ENCODE results near the gene DMD. TPM values are rescaled to one million over a fixed set of nuclear protein-coding genes. Genes with fewer than 3 reads are reported as not detected.

Gene DMD
- total RNA-seq, 1 experiment from 2014 or later = 2.2 TPM

DNA sequence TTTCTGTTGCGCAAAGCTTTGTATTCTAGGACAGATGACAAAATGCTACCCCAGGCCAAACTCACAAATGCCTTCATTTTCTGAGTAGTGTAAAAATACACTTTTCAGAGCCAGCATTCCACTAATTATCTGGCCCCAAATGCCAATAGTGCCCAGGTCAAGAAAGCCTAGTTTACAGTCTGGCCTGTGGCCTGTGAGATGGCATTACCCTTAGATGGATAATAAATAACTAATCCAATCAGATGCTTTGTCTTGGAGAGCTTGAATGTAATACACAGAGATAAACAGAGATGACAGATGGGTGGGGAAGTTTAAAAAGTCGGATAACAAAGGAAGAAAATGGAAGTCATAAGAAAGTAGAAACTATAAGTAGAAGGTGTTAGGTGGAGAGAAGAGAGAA is 1874.9 kb downstream of the DMD start:
- DNase-seq (ENCODE audit: low read depth, low spot score) (no peak), ATAC-seq (no peak)
- Histone ChIP-seq H3K4me3 (ENCODE audit: low read depth in 2 of 2, low read length in 2 of 2) (no peak overlapping the region), H3K27ac (ENCODE audit: low read length) (no peak overlapping the region), H3K27me3 (ENCODE audit: control insufficient read depth, insufficient read depth, low read length) (no peaks in the 10 kb centered on the region), H3K4me1 (ENCODE audit: control insufficient read depth, insufficient read depth, low read length) (no peaks in the 10 kb centered on the region), H3K36me3 (ENCODE audit: control insufficient read depth, insufficient read depth, low read length) (no peaks in the 10 kb centered on the region), H3K9me3 (ENCODE audit: control insufficient read depth, insufficient read depth, low read depth, low read length) (no peaks in the 10 kb centered on the region)
- ChIA-PET CTCF (no interaction called here), POLR2A (no interaction called here)
- TF ChIP-seq TCF7L2 (IDR thresholded peaks at IDR 0.05; ENCODE audit: low read depth, low read length) (no peak), SIN3A (IDR thresholded peaks at IDR 0.05; ENCODE audit: borderline replicate concordance, insufficient read depth, low read depth, low read length) (no peak)
- in situ Hi-C loops (cut with HindIII; ENCODE audit: low pct_unique_long_range_greater_than_20kb, low sequenced_read_pairs) = no loop called here
- intact Hi-C loops (cut with micrococcal nuclease; ENCODE audit: unreplicated experiment) = no loop called here
- no TSS peak for BruUV-seq (replicated peaks)

DNA sequence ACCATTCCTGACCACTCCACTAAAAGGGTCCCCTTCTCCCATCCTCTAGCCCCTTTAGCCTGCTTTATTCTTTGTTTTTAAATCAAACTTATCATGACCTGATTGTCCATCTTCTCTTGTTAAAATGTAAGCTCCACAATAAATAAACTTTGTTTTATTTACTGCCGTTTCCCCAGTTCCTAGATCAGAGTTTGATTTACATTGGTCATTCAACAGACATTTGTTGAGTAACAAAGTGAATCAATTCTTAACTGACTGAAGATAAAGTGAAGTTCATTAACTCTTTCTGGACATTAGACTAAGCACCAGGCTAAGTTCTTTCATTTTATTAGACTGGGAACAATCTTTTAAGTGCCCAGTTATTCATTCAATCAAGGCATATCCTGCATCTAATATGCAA is 1876.4 kb downstream of the DMD start:
- no peak overlapping the region for H3K27ac ChIP-seq (ENCODE audit: low read length)
- BruUV-seq (replicated peaks) = no TSS peak

More for the DNA sequence above, 1876.4 kb downstream of the DMD start:
- ATAC-seq = no peak
- CTCF ChIA-PET = no interaction called here
- H3K4me3 ChIP-seq (ENCODE audit: low read depth in 2 of 2, low read length in 2 of 2) = no peak overlapping the region
- in situ Hi-C loops (cut with HindIII; ENCODE audit: low pct_unique_long_range_greater_than_20kb, low sequenced_read_pairs) = no loop called here
- no peak for DNase-seq (ENCODE audit: low read depth, low spot score)
- no peaks in the 10 kb centered on the region for H3K27me3 ChIP-seq (ENCODE audit: control insufficient read depth, insufficient read depth, low read length)
- POLR2A ChIA-PET = no interaction called here
- H3K36me3 ChIP-seq (ENCODE audit: control insufficient read depth, insufficient read depth, low read length) = no peaks in the 10 kb centered on the region
- TF ChIP-seq, protein P1, sequence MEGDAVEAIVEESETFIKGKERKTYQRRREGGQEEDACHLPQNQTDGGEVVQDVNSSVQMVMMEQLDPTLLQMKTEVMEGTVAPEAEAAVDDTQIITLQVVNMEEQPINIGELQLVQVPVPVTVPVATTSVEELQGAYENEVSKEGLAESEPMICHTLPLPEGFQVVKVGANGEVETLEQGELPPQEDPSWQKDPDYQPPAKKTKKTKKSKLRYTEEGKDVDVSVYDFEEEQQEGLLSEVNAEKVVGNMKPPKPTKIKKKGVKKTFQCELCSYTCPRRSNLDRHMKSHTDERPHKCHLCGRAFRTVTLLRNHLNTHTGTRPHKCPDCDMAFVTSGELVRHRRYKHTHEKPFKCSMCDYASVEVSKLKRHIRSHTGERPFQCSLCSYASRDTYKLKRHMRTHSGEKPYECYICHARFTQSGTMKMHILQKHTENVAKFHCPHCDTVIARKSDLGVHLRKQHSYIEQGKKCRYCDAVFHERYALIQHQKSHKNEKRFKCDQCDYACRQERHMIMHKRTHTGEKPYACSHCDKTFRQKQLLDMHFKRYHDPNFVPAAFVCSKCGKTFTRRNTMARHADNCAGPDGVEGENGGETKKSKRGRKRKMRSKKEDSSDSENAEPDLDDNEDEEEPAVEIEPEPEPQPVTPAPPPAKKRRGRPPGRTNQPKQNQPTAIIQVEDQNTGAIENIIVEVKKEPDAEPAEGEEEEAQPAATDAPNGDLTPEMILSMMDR (IDR thresholded peaks at IDR 0.05) = no peak
- TF ChIP-seq, protein P2, sequence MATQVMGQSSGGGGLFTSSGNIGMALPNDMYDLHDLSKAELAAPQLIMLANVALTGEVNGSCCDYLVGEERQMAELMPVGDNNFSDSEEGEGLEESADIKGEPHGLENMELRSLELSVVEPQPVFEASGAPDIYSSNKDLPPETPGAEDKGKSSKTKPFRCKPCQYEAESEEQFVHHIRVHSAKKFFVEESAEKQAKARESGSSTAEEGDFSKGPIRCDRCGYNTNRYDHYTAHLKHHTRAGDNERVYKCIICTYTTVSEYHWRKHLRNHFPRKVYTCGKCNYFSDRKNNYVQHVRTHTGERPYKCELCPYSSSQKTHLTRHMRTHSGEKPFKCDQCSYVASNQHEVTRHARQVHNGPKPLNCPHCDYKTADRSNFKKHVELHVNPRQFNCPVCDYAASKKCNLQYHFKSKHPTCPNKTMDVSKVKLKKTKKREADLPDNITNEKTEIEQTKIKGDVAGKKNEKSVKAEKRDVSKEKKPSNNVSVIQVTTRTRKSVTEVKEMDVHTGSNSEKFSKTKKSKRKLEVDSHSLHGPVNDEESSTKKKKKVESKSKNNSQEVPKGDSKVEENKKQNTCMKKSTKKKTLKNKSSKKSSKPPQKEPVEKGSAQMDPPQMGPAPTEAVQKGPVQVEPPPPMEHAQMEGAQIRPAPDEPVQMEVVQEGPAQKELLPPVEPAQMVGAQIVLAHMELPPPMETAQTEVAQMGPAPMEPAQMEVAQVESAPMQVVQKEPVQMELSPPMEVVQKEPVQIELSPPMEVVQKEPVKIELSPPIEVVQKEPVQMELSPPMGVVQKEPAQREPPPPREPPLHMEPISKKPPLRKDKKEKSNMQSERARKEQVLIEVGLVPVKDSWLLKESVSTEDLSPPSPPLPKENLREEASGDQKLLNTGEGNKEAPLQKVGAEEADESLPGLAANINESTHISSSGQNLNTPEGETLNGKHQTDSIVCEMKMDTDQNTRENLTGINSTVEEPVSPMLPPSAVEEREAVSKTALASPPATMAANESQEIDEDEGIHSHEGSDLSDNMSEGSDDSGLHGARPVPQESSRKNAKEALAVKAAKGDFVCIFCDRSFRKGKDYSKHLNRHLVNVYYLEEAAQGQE (IDR thresholded peaks at IDR 0.05; ENCODE audit: insufficient read depth in 1 of 2, low read depth in 2 of 2, low read length in 1 of 2) = no peak
- TF ChIP-seq SIN3A (IDR thresholded peaks at IDR 0.05; ENCODE audit: borderline replicate concordance, insufficient read depth, low read depth, low read length) = no peak
- TF ChIP-seq POLR2AphosphoS5 (IDR thresholded peaks at IDR 0.05; ENCODE audit: low read depth, low read length) = no peak
- no peak for TF ChIP-seq TCF7L2 (IDR thresholded peaks at IDR 0.05; ENCODE audit: low read depth, low read length)
- no peaks in the 10 kb centered on the region for H3K9me3 ChIP-seq (ENCODE audit: control insufficient read depth, insufficient read depth, low read depth, low read length)
- intact Hi-C loops (cut with micrococcal nuclease; ENCODE audit: unreplicated experiment) = no loop called here
- no peaks in the 10 kb centered on the region for H3K4me1 ChIP-seq (ENCODE audit: control insufficient read depth, insufficient read depth, low read length)

Measured in Panc1 (cell line).